A673 (cell line): Measurements from ENCODE around the gene UGGT2.

Source experiments
- CTCF ChIP-seq: fragments of 300-800, 200-600 bp; sonication (generic); conservative IDR thresholded peaks from 2 replicates; pipeline ENCODE4 v1.5.1; 2017; ENCODE audit warnings: low read depth, mild to moderate bottlenecking, antibody characterized with exemption, low read length, moderate library complexity, mixed read lengths
- EZH2 ChIP-seq: fragments of 200-600 bp; sonication (generic); IDR thresholded peaks from 2 replicates; pipeline ENCODE4 v1.6.1; 2017; ENCODE audit warnings: borderline replicate concordance, low read depth, mild to moderate bottlenecking, mixed read lengths, antibody characterized with exemption, low read length; ENCODE audit not compliant: poor library complexity, severe bottlenecking

GRCh38 chr13:96002322-96003131 lies 50.7 kb downstream of the UGGT2 start:
- TF ChIP-seq CTCF (no peak), EZH2 (no peak)
